Thyroid gland (tissue), 4 donors: ENCODE results near the gene NAALAD2. TPM values are rescaled to one million over a fixed set of nuclear protein-coding genes. Genes with fewer than 3 reads are reported as not detected.
"Not testable (repeated sequence)": the region's sequence is repeated elsewhere in the genome, so short reads cannot be mapped to it uniquely, and the experiment has no call there.

Experiments used
- DNase-seq, 2 donors: peaks; one replicate each; pipeline ENCODE4 v3.0.0-alpha.2; 2019
- H3K27ac ChIP-seq, 3 donors: fragments of 200-600 bp; sonication (generic); 1 replicate in 2 of 3; 2 replicates in 1 of 3; pipeline ENCODE4 v1.5.1; 2016 to 2019; ENCODE audit warnings: mild to moderate bottlenecking in 1 of 3, moderate library complexity in 1 of 3
- H3K27me3 ChIP-seq: fragments of 200-600 bp; sonication (generic); one replicate; pipeline ENCODE4 v1.5.1; 2019
- H3K36me3 ChIP-seq, 2 donors: fragments of 200-600 bp; sonication (generic); one replicate each; pipeline ENCODE4 v1.5.1; 2016 to 2019
- H3K4me1 ChIP-seq, 2 donors: fragments of 200-600 bp; sonication (generic); one replicate each; pipeline ENCODE4 v1.5.1; 2017 to 2019
- H3K4me3 ChIP-seq, 3 donors: fragments of 200-600 bp; sonication (generic); replicated peaks in 1 of 3; 1 replicate in 2 of 3; 2 replicates in 1 of 3; pipeline ENCODE4 v1.5.1; 2016; ENCODE audit warnings: mild to moderate bottlenecking in 1 of 3
- H3K9me3 ChIP-seq: fragments of 200-600 bp; sonication (generic); one replicate; pipeline ENCODE4 v1.5.1; 2017
- CTCF ChIP-seq, 6 experiments: fragments of 200-600 bp in 3 of 6; fragments of 450-650 bp in 3 of 6; sonication (generic) in 3 of 6; IDR thresholded peaks; one replicate each; pipeline ENCODE4 v1.5.1; 2016 to 2019; ENCODE audit warnings: antibody characterized with exemption in 6 of 6, mild to moderate bottlenecking in 2 of 6, inconsistent platforms in 1 of 6, moderate library complexity in 1 of 6
- POLR2A ChIP-seq, 2 donors: fragments of 450-650 bp; IDR thresholded peaks; one replicate each; pipeline ENCODE4 v1.6.1; 2017; ENCODE audit warnings: antibody characterized with exemption in 2 of 2, mild to moderate bottlenecking in 2 of 2, moderate library complexity in 1 of 2
- WGBS, 2 donors: methylation state at CpG; one replicate each; pipeline ENCODE4 v1.1.5; 2017; 5-methylcytosine and 5-hydroxymethylcytosine counted together
- intact Hi-C: fragments of 100-400 bp; cut with DNase I; formaldehyde crosslinking; loops from one replicate; pipeline ENCODE4 v1.15.1; 2023
- total RNA-seq, 4 donors: library from RNA; depleted of rRNA; stranded (reverse); fragments of >200 nt; gene quantifications; one replicate each; pipeline ENCODE4 v1.2.3, GENCODE V29; 2016

The NAALAD2 gene
- total RNA-seq, 4 donors from 2014 or later, result 1.1 to 4.3 (median 2.2) TPM

DNA sequence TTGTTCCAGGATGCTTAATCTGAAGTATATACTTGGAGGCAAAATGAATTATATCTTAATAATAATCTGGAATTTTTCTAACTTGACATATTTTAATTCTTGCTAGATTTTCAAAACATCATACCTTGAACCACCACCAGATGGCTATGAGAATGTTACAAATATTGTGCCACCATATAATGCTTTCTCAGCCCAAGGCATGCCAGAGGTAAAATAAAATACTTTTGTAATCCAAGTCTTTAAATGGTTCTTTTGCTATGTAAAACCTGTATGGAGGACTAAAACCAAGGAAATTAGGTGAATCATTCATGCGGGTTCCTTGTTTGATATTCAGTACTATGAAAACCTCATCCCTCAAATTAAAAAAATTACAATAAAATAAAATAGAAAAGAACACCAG is 14.4 kb downstream of the NAALAD2 start:
- intact Hi-C loops, result no loop called here
- Histone ChIP-seq H3K4me1 (no peaks in the 10 kb centered on the region), H3K4me3 (no peak overlapping the region), H3K27ac (no peak overlapping the region), H3K36me3 (no peaks in the 10 kb centered on the region), H3K9me3 (no peaks in the 10 kb centered on the region), H3K27me3 (no peaks in the 10 kb centered on the region)
- no peak for DNase-seq
- WGBS, 2 donors, result 97 to 98% methylated on average over 1 of the region's 1 CpG
- TF ChIP-seq CTCF (IDR thresholded peaks at IDR 0.05), result no peak
- TF ChIP-seq POLR2A (IDR thresholded peaks at IDR 0.05), result no peak

- H3K27me3 ChIP-seq, H3K4me1 ChIP-seq, DNase-seq, H3K9me3 ChIP-seq, H3K36me3 ChIP-seq, intact Hi-C loops, H3K27ac ChIP-seq, H3K4me3 ChIP-seq: not testable (repeated sequence)
- WGBS, 2 donors, result 94 to 99% methylated on average over 40 of the region's 49 CpGs
Measured at GRCh38 chr11:90166982-90167573, 32.6 kb downstream of the NAALAD2 start.

- H3K9me3 ChIP-seq, H3K27ac ChIP-seq, intact Hi-C loops, H3K4me3 ChIP-seq, H3K4me1 ChIP-seq, DNase-seq, H3K36me3 ChIP-seq, H3K27me3 ChIP-seq: not testable (repeated sequence)
- WGBS, 2 donors, result 91% methylated on average over 8 of the region's 8 CpGs
Measured at GRCh38 chr11:90167704-90168103, 33.2 kb downstream of the NAALAD2 start.

DNA sequence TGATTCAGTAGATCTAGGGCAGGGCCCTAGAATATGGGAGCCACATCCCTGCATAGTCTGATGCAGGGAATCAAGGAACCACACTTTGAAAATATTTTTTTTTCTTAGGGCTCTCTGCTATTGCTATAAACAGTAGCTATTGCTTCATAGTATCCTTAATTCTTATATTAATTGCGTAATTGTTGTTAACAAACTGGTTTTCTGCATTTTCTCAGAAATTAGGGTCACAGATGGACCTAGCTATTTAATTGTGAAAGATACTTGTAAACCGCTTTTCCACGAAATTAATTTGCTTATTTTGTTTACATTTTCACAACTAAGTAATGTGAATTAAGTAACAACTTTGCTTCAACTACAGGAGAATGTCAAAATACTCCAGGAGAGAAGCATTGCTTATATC is 34.1 kb downstream of the NAALAD2 start:
- intact Hi-C loops, result no loop called here
- H3K36me3 ChIP-seq, result no peaks in the 10 kb centered on the region
- no peaks in the 10 kb centered on the region for H3K9me3 ChIP-seq
- H3K4me3 ChIP-seq, result no peak overlapping the region
- H3K27me3 ChIP-seq, result no peaks in the 10 kb centered on the region
- no peaks in the 10 kb centered on the region for H3K4me1 ChIP-seq
- no peak for DNase-seq
- no peak overlapping the region for H3K27ac ChIP-seq
- TF ChIP-seq CTCF (IDR thresholded peaks at IDR 0.05) (no peak), POLR2A (IDR thresholded peaks at IDR 0.05) (no peak)
- 92 to 96% methylated on average over 3 of the region's 3 CpGs for WGBS, 2 donors

- no peak for DNase-seq
- TF ChIP-seq POLR2A (IDR thresholded peaks at IDR 0.05) (no peak), CTCF (IDR thresholded peaks at IDR 0.05) (no peak)
- H3K27me3 ChIP-seq, result no peaks in the 10 kb centered on the region
- no peak overlapping the region for H3K27ac ChIP-seq
- H3K9me3 ChIP-seq, result no peaks in the 10 kb centered on the region
- no peaks in the 10 kb centered on the region for H3K4me1 ChIP-seq
- no peaks in the 10 kb centered on the region for H3K36me3 ChIP-seq
- intact Hi-C loops, result no loop called here
- no peak overlapping the region for H3K4me3 ChIP-seq
Measured at GRCh38 chr11:90171359-90171758, 36.9 kb downstream of the NAALAD2 start.

- 100% methylated on average over 1 of the region's 1 CpG for WGBS, 2 donors
- no peak for TF ChIP-seq POLR2A (IDR thresholded peaks at IDR 0.05)
- TF ChIP-seq CTCF (IDR thresholded peaks at IDR 0.05), result no peak
- Histone ChIP-seq H3K9me3 (no peaks in the 10 kb centered on the region), H3K27me3 (no peaks in the 10 kb centered on the region), H3K36me3 (no peaks in the 10 kb centered on the region), H3K4me1 (no peaks in the 10 kb centered on the region), H3K4me3 (no peak overlapping the region), H3K27ac (no peak overlapping the region)
- intact Hi-C loops, result no loop called here
- no peak for DNase-seq
Measured at GRCh38 chr11:90176069-90176468, 41.6 kb downstream of the NAALAD2 start.
